Calu3 (cell line): ENCODE data around the gene ZNF441. TPM values are rescaled to one million over a fixed set of nuclear protein-coding genes. Genes with fewer than 3 reads are reported as not detected.

Source experiments
- BruUV-seq: library from RNA; stranded (reverse); fragments of 400-500 nt; replicated peaks from 2 replicates; lab custom pipeline; 2021; lab: Mats Ljungman, UMichigan
- CTCF ChIA-PET: fragments of 300-600 bp; sonication (Branson Sonifier 250); formaldehyde crosslinking; loops from one replicate; lab custom pipeline; 2022; ENCODE audit warnings: antibody characterized with exemption; lab: Charles Lee
- DNase-seq: peaks from one replicate; pipeline ENCODE4 v3.0.0; 2022
- H3K27ac Mint-ChIP-seq: one replicate; pipeline ENCODE4 v1.8.0; 2022; ENCODE audit warnings: mixed read lengths; ENCODE audit not compliant: unreplicated experiment
- H3K27me3 Mint-ChIP-seq: one replicate; pipeline ENCODE4 v1.8.0; 2022; ENCODE audit warnings: mixed read lengths; ENCODE audit not compliant: unreplicated experiment
- H3K36me3 Mint-ChIP-seq: one replicate; pipeline ENCODE4 v1.8.0; 2022; ENCODE audit warnings: mild to moderate bottlenecking, moderate library complexity, mixed read lengths; ENCODE audit not compliant: insufficient read depth, unreplicated experiment
- H3K4me1 Mint-ChIP-seq: one replicate; pipeline ENCODE4 v1.8.0; 2022; ENCODE audit warnings: mild to moderate bottlenecking, low read depth, mixed read lengths; ENCODE audit not compliant: unreplicated experiment
- H3K4me3 Mint-ChIP-seq: one replicate; pipeline ENCODE4 v1.8.0; 2022; ENCODE audit warnings: mild to moderate bottlenecking, low read depth, moderate library complexity, mixed read lengths; ENCODE audit not compliant: unreplicated experiment
- H3K9me3 Mint-ChIP-seq: one replicate; pipeline ENCODE4 v1.8.0; 2022; ENCODE audit warnings: low read depth, mixed read lengths; ENCODE audit not compliant: unreplicated experiment
- intact Hi-C: fragments of 100-400 bp; cut with micrococcal nuclease; formaldehyde crosslinking; loops from one replicate; pipeline ENCODE4 v1.10.0; 2022; ENCODE audit not compliant: unreplicated experiment
- total RNA-seq: library from RNA; stranded (reverse); gene quantifications from 2 replicates; pipeline ENCODE4 v1.2.3, GENCODE V29; 2022
- TF ChIP-seq, protein P1 (sequence below): fragments of 200-600 bp; IDR thresholded peaks from one replicate; pipeline ENCODE4 v1.8.0; 2022; ENCODE audit warnings: antibody characterized with exemption; ENCODE audit not compliant: unreplicated experiment

Gene ZNF441
- total RNA-seq, 1 experiment from 2014 or later = 3.4 TPM

DNA sequence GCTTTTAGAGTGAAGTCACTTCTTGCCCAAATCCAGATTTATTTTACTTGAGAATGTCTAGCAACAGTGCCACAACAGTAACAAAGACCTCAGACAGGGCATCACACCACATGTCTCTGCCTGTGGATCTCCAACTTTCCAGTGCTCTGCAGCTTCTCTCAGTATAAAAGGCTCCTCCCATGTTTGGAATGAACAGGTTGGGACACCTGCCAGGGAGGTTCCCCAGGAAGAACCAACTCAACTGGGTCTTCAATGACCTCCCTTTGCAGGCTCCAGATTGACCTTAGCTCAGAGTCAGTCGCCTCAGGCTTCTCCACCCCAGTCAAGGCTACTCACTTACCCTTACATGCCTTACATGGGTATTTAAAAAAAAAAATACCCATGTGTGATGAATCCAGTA is 31.4 kb upstream of the ZNF441 start:
- CTCF ChIA-PET = no interaction called here
- Mint-ChIP-seq H3K4me3 (no peak overlapping the region), H3K4me1 (peaks cover 8% of the 10 kb centered on the region), H3K27me3 (no peaks in the 10 kb centered on the region), H3K9me3 (peaks cover 2% of the 10 kb centered on the region), H3K36me3 (peaks cover 49% of the 10 kb centered on the region), H3K27ac (no peak overlapping the region)
- no peak for DNase-seq
- BruUV-seq = no TSS peak
- intact Hi-C loops = no loop called here
- TF ChIP-seq, protein P1, sequence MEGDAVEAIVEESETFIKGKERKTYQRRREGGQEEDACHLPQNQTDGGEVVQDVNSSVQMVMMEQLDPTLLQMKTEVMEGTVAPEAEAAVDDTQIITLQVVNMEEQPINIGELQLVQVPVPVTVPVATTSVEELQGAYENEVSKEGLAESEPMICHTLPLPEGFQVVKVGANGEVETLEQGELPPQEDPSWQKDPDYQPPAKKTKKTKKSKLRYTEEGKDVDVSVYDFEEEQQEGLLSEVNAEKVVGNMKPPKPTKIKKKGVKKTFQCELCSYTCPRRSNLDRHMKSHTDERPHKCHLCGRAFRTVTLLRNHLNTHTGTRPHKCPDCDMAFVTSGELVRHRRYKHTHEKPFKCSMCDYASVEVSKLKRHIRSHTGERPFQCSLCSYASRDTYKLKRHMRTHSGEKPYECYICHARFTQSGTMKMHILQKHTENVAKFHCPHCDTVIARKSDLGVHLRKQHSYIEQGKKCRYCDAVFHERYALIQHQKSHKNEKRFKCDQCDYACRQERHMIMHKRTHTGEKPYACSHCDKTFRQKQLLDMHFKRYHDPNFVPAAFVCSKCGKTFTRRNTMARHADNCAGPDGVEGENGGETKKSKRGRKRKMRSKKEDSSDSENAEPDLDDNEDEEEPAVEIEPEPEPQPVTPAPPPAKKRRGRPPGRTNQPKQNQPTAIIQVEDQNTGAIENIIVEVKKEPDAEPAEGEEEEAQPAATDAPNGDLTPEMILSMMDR = no peak

DNA sequence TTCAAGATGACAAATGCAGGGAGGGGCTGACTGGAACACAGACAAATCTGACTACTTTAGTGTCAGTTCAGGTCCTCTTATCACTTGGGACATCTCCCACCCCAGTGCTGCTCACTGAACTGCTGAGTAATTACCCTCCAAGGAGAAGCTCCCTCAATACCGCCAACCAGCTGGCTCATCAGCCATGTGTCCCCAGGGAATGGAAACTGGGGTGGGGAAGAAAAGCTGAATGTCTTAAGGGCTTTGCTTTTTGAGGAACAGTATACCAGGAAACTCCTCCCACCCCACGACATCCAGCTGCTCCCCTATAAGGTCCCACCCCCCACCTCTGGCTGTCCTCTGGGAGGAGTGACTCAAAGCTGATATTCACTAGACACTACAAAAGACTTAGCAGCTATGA is 30.1 kb upstream of the ZNF441 start:
- DNase-seq = no peak
- TF ChIP-seq, protein P1 = no peak
- no peak overlapping the region for H3K4me3 Mint-ChIP-seq
- peaks cover 2% of the 10 kb centered on the region for H3K9me3 Mint-ChIP-seq
- peaks cover 8% of the 10 kb centered on the region for H3K4me1 Mint-ChIP-seq
- no peaks in the 10 kb centered on the region for H3K27me3 Mint-ChIP-seq
- H3K36me3 Mint-ChIP-seq = peaks cover 43% of the 10 kb centered on the region
- no peak overlapping the region for H3K27ac Mint-ChIP-seq
- no TSS peak for BruUV-seq
- CTCF ChIA-PET = interaction anchor here (0.6 kb wide), 1 partner anchor 11 kb away, joined by 3 read pairs; no protein-coding TSS in a partner anchor
- intact Hi-C loops = no loop called here

DNA sequence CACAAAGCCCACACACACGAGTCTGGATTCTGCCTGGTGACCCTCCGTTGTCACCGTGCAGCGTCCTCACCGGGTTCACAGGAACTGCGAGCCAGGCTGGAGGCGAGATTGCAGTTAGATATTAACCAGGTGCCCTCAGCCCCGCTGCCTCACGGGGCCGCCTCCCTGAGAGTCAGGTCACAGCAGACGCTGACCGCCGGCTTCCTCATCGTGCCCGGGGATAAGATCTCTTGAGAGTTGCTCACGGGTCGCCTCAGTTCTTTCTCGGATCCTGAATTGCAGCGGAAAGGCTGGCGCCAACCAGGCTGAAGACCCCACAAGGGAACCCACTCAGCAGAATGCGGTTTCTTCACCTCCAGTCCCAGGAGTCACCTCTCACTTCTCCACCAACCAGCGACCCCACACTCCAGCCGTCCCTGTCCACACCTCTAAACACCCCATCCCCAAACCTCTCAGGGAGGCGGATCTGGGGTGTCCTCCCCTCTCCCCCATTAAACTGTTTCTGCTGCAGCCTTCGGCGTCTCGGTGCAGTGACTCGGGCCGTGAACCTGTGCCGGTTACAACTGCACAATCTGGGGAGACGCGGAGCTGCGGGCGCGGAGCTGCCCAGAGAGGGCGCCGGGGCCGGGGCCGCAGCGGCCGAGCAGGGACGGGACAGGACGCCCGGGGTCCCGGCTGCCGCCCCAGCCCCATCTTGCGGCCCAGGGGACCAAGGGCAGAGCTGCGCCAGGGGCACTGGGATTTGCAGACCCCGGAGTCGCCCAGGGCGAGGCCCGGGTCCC is 28.6 kb upstream of the ZNF441 start:
- peaks cover 2% of the 10 kb centered on the region for H3K9me3 Mint-ChIP-seq
- no peaks in the 10 kb centered on the region for H3K27me3 Mint-ChIP-seq
- TF ChIP-seq, protein P1 = no peak
- intact Hi-C loops = no loop called here
- H3K4me1 Mint-ChIP-seq = peaks cover 8% of the 10 kb centered on the region
- peak; percentile 68 for DNase-seq
- H3K27ac Mint-ChIP-seq = peak overlapping the region; percentile 97
- BruUV-seq = TSS peak; percentile 45
- peak overlapping the region; percentile 95 for H3K4me3 Mint-ChIP-seq
- peaks cover 36% of the 10 kb centered on the region for H3K36me3 Mint-ChIP-seq
- CTCF ChIA-PET = interaction anchor here (0.6 to 0.8 kb wide), 2 partner anchors 38 to 213 kb away, joined by 3 to 10 read pairs; no protein-coding TSS in a partner anchor

GRCh38 chr19:11738746-11739620 is 27.8 kb upstream of the ZNF441 start, which contains the start of gene ZNF823:
TSS of gene ZNF823 (minus strand) at chr19:11738946. CDS start at chr19:11738819, 127 bp downstream.
- Mint-ChIP-seq H3K9me3 (peaks cover 2% of the 10 kb centered on the region), H3K27me3 (no peaks in the 10 kb centered on the region), H3K36me3 (peaks cover 36% of the 10 kb centered on the region), H3K27ac (peak within 1 kb of the TSS; percentile 97), H3K4me1 (peaks cover 8% of the 10 kb centered on the region), H3K4me3 (peak within 1 kb of the TSS; percentile 95)
- intact Hi-C loops = no loop called here
- TSS peak; percentile 95 for BruUV-seq
- CTCF ChIA-PET = interaction anchor here (0.6 to 0.8 kb wide), 3 partner anchors 39 to 1188 kb away, joined by 3 to 10 read pairs (median 5); no protein-coding TSS in a partner anchor
- TF ChIP-seq, protein P1 = no peak
- peak; percentile 97 for DNase-seq
